Raji (cell line): Measurements from ENCODE around the gene FADS1.

Experiments
- POLR2A ChIP-seq: IDR thresholded peaks from 2 replicates; pipeline ENCODE4 v1.6.1; 2011; ENCODE audit warnings: low read depth, low read length, control low read depth; ENCODE audit not compliant: insufficient read depth

FADS1 gene

GRCh38 chr11:61771195-61771894 lies 45.5 kb downstream of the FADS1 start:
- no peak for TF ChIP-seq POLR2A

GRCh38 chr11:61769946-61770683 lies 46.7 kb downstream of the FADS1 start:
- no peak for TF ChIP-seq POLR2A

DNA sequence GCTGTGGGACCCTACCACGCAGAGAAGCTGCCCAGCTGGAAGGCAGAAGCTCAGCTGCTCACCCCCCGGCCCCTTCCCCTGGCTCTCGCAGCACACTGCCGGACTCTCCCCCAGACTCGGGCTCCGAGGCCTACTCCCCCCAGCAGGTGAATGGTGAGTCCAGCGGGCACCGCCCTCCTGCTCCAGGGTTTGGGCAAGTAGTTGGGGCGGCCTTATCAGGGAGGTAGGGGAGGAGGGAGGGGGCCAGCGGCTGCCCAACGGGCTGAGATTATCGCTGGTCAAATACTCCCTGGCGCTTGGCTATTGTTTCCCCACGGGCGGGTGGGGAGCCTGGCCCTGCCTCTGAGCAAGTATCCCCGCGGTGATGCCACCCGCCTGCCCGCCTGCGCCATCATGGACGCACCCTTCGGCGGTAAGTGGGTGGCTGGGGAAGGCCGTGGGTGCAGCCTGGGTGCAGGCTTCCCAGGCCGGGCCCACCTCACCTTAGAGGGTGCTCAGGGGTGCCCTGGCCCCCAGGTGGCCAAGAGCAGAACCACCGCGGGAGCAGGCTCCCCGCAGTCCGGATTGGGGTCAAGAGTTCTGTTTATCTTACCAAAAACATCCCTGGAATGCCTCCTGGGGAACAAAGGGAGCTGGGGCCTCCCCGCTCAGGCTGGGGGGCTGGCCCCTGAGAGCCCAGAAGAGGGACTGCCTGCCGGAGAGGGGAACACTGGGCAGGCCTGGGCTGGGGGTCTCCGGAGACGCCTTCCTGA lies 47.5 kb downstream of the FADS1 start:
- TF ChIP-seq POLR2A = no peak

- no peak for TF ChIP-seq POLR2A
Observed at GRCh38 chr11:61768376-61769076, 48.3 kb downstream of the FADS1 start.

DNA sequence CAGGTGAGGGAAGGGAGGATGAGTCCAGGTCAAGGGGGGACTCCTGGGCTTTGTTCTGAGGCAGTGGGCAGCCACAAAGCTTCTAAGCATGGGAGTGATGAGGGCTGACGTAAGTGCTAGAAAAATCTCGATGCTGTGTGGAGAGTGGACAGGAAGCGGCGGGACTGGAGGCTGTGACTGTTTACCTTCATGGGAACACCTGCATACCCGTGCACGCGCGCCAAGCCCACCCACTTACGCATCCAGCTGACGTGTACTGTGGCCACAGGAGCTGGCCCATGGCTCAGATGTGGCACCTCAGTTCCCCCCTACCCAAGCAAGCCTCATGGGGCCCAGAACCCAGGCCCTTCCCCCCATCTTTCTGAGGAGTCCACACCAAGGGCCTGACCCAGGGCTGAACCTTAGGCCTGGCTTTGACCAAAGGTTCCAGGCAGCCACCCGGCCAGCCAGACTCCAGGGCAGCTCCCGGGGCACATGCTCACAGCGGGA lies 50.4 kb downstream of the FADS1 start:
- TF ChIP-seq POLR2A = no peak

- no peak for TF ChIP-seq POLR2A
Observed at GRCh38 chr11:61765550-61766253, 51.1 kb downstream of the FADS1 start.

- TF ChIP-seq POLR2A = no peak
Observed at GRCh38 chr11:61764606-61765260, 52.1 kb downstream of the FADS1 start.

DNA sequence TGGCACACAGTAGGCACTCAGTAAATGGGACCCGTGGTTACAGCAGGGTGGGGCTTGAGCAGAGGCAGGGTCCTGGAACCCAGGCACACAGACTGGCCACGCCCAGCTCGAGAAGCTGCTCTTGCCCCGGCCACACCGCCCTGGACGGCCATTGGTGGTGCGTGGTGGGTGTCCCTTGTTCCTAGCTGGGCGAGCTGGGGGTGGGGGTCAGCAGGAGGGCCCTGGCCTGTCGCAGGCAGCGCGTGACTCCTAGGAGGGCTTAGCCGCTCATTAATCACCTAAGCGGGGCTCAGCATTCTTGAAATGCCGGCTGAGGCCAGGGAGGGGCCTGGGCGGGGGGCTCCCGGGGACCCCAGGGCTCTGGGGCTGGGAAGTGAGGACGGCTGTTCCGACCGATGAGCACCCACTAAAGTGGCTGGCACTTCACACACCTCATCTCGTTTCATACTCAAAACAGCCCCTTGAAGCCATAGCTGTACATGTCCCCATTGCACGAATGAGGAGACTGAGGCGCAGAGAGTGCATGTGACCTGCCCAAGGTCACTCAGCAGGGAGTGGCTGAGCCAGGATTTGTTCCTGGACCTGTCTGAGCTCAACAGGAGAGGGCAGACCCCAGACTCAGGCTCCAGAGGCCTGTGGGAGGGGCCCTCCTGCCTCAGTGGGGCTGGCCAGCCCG lies 52.7 kb downstream of the FADS1 start:
- no peak for TF ChIP-seq POLR2A

DNA sequence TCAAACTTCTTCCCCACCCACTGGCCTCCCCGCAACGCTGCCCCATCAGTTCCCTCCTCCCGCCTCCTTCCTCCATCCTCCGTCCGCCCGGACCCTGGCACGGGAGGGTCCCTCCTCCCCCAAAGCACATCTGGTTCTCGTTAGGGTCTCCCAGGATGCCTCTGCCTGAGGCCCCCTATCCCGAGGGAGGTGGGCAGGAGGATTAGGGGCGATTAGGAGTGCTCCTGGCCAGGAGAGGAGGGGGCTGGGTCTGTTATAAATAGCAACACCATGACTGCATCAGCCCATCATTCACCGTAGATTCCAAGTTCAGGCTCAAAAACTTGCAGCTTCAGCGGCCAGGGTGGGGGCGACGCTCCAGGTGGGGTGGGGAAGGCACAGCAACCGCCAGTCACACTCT lies 54.0 kb downstream of the FADS1 start:
- no peak for TF ChIP-seq POLR2A

- no peak for TF ChIP-seq POLR2A
Observed at GRCh38 chr11:61762223-61762615, 54.6 kb downstream of the FADS1 start.

GRCh38 chr11:61761440-61762222 lies 55.2 kb downstream of the FADS1 start:
- TF ChIP-seq POLR2A = no peak

DNA sequence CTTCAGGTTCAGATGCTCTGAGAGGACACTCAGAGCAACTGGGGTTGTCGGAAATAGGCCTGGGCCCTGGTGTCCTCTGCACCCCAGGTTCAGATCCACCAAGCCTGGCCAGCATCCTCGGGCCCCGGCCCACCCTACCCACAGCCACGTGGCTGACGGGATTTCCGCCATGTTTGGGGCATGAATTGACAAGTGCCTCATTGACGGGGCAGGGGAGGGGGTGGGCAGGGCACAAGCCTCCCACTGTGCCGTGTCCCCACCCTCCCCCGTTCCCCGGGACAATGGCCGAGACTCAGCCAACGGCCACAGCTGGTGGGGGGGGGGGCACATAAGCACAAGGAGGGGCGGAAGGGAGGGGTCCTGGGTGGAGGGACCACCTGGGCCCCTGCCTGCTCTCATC lies 55.9 kb downstream of the FADS1 start:
- no peak for TF ChIP-seq POLR2A
